Mammary epithelial cell (primary cell): ENCODE results near the gene MAP2K1.

Source experiments
- EZH2 ChIP-seq: IDR thresholded peaks from 2 replicates; pipeline ENCODE4 v1.6.1; 2012; ENCODE audit warnings: low read length, inconsistent platforms, borderline replicate concordance
- TF ChIP-seq, protein P1 (sequence below), 2 donors: IDR thresholded peaks in 1 of 2; conservative IDR thresholded peaks in 1 of 2; 2 replicates each; pipeline ENCODE4 v1.5.1; 2011 to 2012; ENCODE audit warnings: inconsistent platforms in 2 of 2, low read length in 2 of 2, mild to moderate bottlenecking in 2 of 2, control low read depth in 1 of 2, low read depth in 1 of 2; ENCODE audit not compliant: insufficient read depth in 1 of 2; ENCODE audit errors: extremely low read depth in 1 of 2

DNA sequence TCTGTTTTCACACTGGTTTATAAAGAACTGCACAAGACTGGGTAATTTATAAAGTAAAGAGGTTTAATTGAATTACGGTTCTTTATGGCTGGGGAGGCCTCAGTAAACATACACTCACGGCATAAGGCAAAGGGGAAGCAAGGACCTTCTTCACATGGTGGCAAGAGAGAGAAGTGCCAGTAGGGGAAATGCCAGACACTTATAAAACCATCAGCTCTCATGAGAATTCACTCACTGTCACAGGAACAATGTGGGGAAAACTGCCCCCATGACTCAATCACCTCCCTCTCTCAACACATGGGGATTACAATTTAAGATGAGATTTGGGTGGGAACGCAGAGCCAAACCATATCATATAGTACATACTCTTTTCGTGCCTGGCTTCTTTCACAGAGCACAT lies 42.4 kb downstream of the MAP2K1 start:
- TF ChIP-seq, protein P1, sequence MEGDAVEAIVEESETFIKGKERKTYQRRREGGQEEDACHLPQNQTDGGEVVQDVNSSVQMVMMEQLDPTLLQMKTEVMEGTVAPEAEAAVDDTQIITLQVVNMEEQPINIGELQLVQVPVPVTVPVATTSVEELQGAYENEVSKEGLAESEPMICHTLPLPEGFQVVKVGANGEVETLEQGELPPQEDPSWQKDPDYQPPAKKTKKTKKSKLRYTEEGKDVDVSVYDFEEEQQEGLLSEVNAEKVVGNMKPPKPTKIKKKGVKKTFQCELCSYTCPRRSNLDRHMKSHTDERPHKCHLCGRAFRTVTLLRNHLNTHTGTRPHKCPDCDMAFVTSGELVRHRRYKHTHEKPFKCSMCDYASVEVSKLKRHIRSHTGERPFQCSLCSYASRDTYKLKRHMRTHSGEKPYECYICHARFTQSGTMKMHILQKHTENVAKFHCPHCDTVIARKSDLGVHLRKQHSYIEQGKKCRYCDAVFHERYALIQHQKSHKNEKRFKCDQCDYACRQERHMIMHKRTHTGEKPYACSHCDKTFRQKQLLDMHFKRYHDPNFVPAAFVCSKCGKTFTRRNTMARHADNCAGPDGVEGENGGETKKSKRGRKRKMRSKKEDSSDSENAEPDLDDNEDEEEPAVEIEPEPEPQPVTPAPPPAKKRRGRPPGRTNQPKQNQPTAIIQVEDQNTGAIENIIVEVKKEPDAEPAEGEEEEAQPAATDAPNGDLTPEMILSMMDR (conservative IDR thresholded peaks at IDR 0.05 in 1 of 2, IDR thresholded peaks at IDR 0.05 in 1 of 2; ENCODE audit: extremely low read depth in 1 of 2, insufficient read depth in 1 of 2, low read depth in 1 of 2, low read length in 2 of 2): no peak
- no peak for TF ChIP-seq EZH2
